PC-9 (cell line): Measurements from ENCODE around the gene HOXB3. TPM values are rescaled to one million over a fixed set of nuclear protein-coding genes. Genes with fewer than 3 reads are reported as not detected.

Source experiments
- BruUV-seq: library from RNA; stranded (reverse); fragments of 400-500 nt; replicated peaks from 2 replicates; lab custom pipeline; 2021; lab: Mats Ljungman, UMichigan
- CTCF ChIA-PET: fragments of 300-600 bp; sonication (Branson Sonifier 250); formaldehyde crosslinking; loops from one replicate; lab custom pipeline; 2022; ENCODE audit warnings: antibody characterized with exemption; lab: Charles Lee
- POLR2A ChIA-PET: fragments of 300-600 bp; sonication (Branson Sonifier 250); formaldehyde crosslinking; loops from one replicate; lab custom pipeline; 2022; ENCODE audit warnings: antibody characterized with exemption; ENCODE audit not compliant: unreplicated experiment; lab: Charles Lee
- DNase-seq, 2 experiments: peaks; one replicate each; pipeline versions ENCODE4 v3.0.0 to v3.0.0-alpha.2; 2015 to 2022; ENCODE audit warnings: mixed read lengths in 1 of 2
- H2AFZ ChIP-seq: fragments of 200-600 bp; sonication (generic); 2 replicates; pipeline ENCODE4 v1.8.1; 2017; ENCODE audit warnings: antibody characterized with exemption
- H3F3A ChIP-seq: fragments of 200-600 bp; sonication (generic); 2 replicates; pipeline ENCODE4 v1.8.1; 2017; ENCODE audit warnings: antibody characterized with exemption, mild to moderate bottlenecking, low read depth; ENCODE audit not compliant: insufficient read depth
- H3K27ac ChIP-seq: fragments of 200-600 bp; sonication (generic); 2 replicates; pipeline ENCODE4 v1.6.1; 2016; ENCODE audit warnings: mixed run types
- H3K27me3 ChIP-seq: fragments of 200-600 bp; sonication (generic); 2 replicates; pipeline ENCODE4 v1.6.1; 2016; ENCODE audit warnings: low read depth, mixed run types; ENCODE audit not compliant: insufficient read depth
- H3K36me3 ChIP-seq: fragments of 200-600 bp; sonication (generic); 2 replicates; pipeline ENCODE4 v1.6.1; 2016; ENCODE audit warnings: low read depth, mixed run types
- H3K4me1 ChIP-seq: fragments of 200-600 bp; sonication (generic); replicated peaks from 2 replicates; pipeline ENCODE4 v1.6.1; 2016; ENCODE audit warnings: mixed run types; ENCODE audit not compliant: insufficient read depth
- H3K4me2 ChIP-seq: fragments of 200-600 bp; sonication (generic); 2 replicates; pipeline ENCODE4 v1.6.1; 2017; ENCODE audit warnings: mixed run types
- H3K4me3 ChIP-seq: fragments of 200-600 bp; sonication (generic); 2 replicates; pipeline ENCODE4 v1.6.1; 2016; ENCODE audit warnings: mixed run types
- H3K79me2 ChIP-seq: fragments of 200-600 bp; sonication (generic); 2 replicates; pipeline ENCODE4 v1.6.1; 2017; ENCODE audit warnings: low read depth, mixed run types
- H3K9me2 ChIP-seq: fragments of 200-600 bp; sonication (generic); 2 replicates; pipeline ENCODE4 v1.8.1; 2017; ENCODE audit warnings: mild to moderate bottlenecking; ENCODE audit not compliant: insufficient read depth
- H3K9me3 ChIP-seq: fragments of 200-600 bp; sonication (generic); 2 replicates; pipeline ENCODE4 v1.8.1; 2016; ENCODE audit warnings: low read depth; ENCODE audit not compliant: insufficient read depth
- H4K20me1 ChIP-seq: fragments of 200-600 bp; sonication (generic); 2 replicates; pipeline ENCODE4 v1.8.1; 2017; ENCODE audit not compliant: insufficient read depth
- CTCF ChIP-seq: fragments of 200-600 bp; sonication (generic); conservative IDR thresholded peaks from 2 replicates; pipeline ENCODE4 v1.6.1; 2017; ENCODE audit warnings: mixed run types, antibody characterized with exemption, mild to moderate bottlenecking, moderate library complexity
- EZH2 ChIP-seq: fragments of 200-600 bp; sonication (generic); IDR thresholded peaks from 2 replicates; pipeline ENCODE4 v1.8.0; 2017; ENCODE audit warnings: antibody characterized with exemption, low read depth
- intact Hi-C: fragments of 100-400 bp; cut with micrococcal nuclease; formaldehyde crosslinking; loops from one replicate; pipeline ENCODE4 v1.10.0; 2022; ENCODE audit not compliant: unreplicated experiment
- total RNA-seq: library from RNA; stranded (reverse); gene quantifications from 2 replicates; pipeline ENCODE4 v1.2.3, GENCODE V29; 2021

The HOXB3 gene
- total RNA-seq, 1 experiment from 2014 or later: 19.1 TPM

GRCh38 chr17:48543854-48544348 lies 46.1 kb downstream of the HOXB3 start:
- no peaks in the 10 kb centered on the region for H3K79me2 ChIP-seq
- H3K4me2 ChIP-seq: no peak overlapping the region
- H3K9me2 ChIP-seq: no peaks in the 10 kb centered on the region
- TF ChIP-seq CTCF: no peak
- TF ChIP-seq EZH2: no peak
- H3K9me3 ChIP-seq: no peaks in the 10 kb centered on the region
- no peaks in the 10 kb centered on the region for H3K27me3 ChIP-seq
- intact Hi-C loops: no loop called here
- no peak overlapping the region for H3K4me3 ChIP-seq
- CTCF ChIA-PET: no interaction called here
- POLR2A ChIA-PET: no interaction called here
- H3F3A ChIP-seq: peaks cover 7% of the 10 kb centered on the region; the same call in 1 of the 2 replicates
- H3K4me1 ChIP-seq: no peaks in the 10 kb centered on the region
- DNase-seq: no peak
- no peak overlapping the region for H2AFZ ChIP-seq
- H4K20me1 ChIP-seq: no peaks in the 10 kb centered on the region
- BruUV-seq: no TSS peak
- no peaks in the 10 kb centered on the region for H3K36me3 ChIP-seq
- H3K27ac ChIP-seq: no peak overlapping the region

- Histone ChIP-seq H3K27me3 (no peaks in the 10 kb centered on the region), H3K79me2 (no peaks in the 10 kb centered on the region), H3K4me2 (no peak overlapping the region), H4K20me1 (no peaks in the 10 kb centered on the region), H3K9me2 (no peaks in the 10 kb centered on the region), H3F3A (peaks cover 7% of the 10 kb centered on the region; the same call in 1 of the 2 replicates), H3K27ac (no peak overlapping the region), H3K36me3 (no peaks in the 10 kb centered on the region), H3K4me1 (no peaks in the 10 kb centered on the region), H3K9me3 (no peaks in the 10 kb centered on the region), H2AFZ (no peak overlapping the region), H3K4me3 (no peak overlapping the region)
- CTCF ChIA-PET: no interaction called here
- intact Hi-C loops: no loop called here
- POLR2A ChIA-PET: no interaction called here
- TF ChIP-seq EZH2: no peak
- no peak for TF ChIP-seq CTCF
- no peak for DNase-seq
- no TSS peak for BruUV-seq
Observed at GRCh38 chr17:48543107-48543853, 46.8 kb downstream of the HOXB3 start.

- no peak overlapping the region for H3K27ac ChIP-seq
- H3F3A ChIP-seq: peaks cover 8% of the 10 kb centered on the region; the same call in 1 of the 2 replicates
- TF ChIP-seq EZH2: no peak
- no peak for TF ChIP-seq CTCF
- H3K4me2 ChIP-seq: no peak overlapping the region
- no TSS peak for BruUV-seq
- intact Hi-C loops: no loop called here
- H4K20me1 ChIP-seq: no peaks in the 10 kb centered on the region
- no peaks in the 10 kb centered on the region for H3K79me2 ChIP-seq
- H3K36me3 ChIP-seq: no peaks in the 10 kb centered on the region
- H2AFZ ChIP-seq: no peak overlapping the region
- CTCF ChIA-PET: no interaction called here
- POLR2A ChIA-PET: no interaction called here
- H3K9me2 ChIP-seq: no peaks in the 10 kb centered on the region
- DNase-seq: no peak
- H3K4me3 ChIP-seq: no peak overlapping the region
- H3K4me1 ChIP-seq: no peaks in the 10 kb centered on the region
- no peaks in the 10 kb centered on the region for H3K9me3 ChIP-seq
- H3K27me3 ChIP-seq: no peaks in the 10 kb centered on the region
Observed at GRCh38 chr17:48542698-48543106, 47.3 kb downstream of the HOXB3 start.
